Effector memory CD8-positive, alpha-beta T cell (primary cell): Measurements from ENCODE around the gene USP30.

Experiments
- ATAC-seq: fragments of 150-1000 bp; cut with Tn5 transposase; replicated peaks from 2 replicates; pipeline ENCODE4 v1.10.0; 2021; ENCODE audit warnings: mild to moderate bottlenecking, moderate library complexity
- DNase-seq, 3 experiments: peaks; one replicate each; pipeline ENCODE4 v3.0.0; 2021
- H3K27ac Mint-ChIP-seq, 2 donors: one replicate each; pipeline ENCODE4 v1.8.0; 2022; ENCODE audit warnings: mild to moderate bottlenecking in 2 of 2, mixed read lengths in 2 of 2, moderate library complexity in 2 of 2
- H3K27me3 Mint-ChIP-seq, 2 donors: one replicate each; pipeline ENCODE4 v1.8.0; 2022; ENCODE audit warnings: mixed read lengths in 2 of 2
- H3K36me3 Mint-ChIP-seq: one replicate; pipeline ENCODE4 v1.8.0; 2022; ENCODE audit warnings: mild to moderate bottlenecking, moderate library complexity, mixed read lengths; ENCODE audit not compliant: insufficient read depth
- H3K4me1 Mint-ChIP-seq, 2 donors: one replicate each; pipeline ENCODE4 v1.8.0; 2022; ENCODE audit warnings: low read depth in 2 of 2, mixed read lengths in 2 of 2
- H3K4me3 Mint-ChIP-seq, 2 donors: one replicate each; pipeline ENCODE4 v1.8.0; 2022; ENCODE audit warnings: mild to moderate bottlenecking in 2 of 2, mixed read lengths in 2 of 2, moderate library complexity in 2 of 2
- H3K9me3 Mint-ChIP-seq, 2 donors: one replicate each; pipeline ENCODE4 v1.8.0; 2022; ENCODE audit warnings: mixed read lengths in 2 of 2

USP30 gene

DNA sequence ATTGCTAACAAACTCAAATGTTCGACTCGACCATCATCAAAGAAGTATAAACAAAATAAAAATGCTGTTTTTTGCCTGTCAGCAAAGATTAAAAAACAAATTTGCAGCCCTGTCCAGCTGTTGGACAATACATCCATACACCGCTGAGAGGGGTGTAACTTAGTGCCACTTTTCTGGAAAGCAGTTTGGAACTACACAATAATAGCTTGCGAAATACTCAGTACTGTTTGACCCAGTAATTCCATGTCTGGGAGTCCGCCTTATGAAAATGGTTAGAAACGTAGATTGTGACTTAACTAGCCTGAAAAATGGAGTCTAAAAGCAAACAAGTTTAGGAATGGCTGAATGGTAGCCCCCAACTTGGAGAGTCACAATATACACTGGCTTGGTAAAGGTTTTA is 6.4 kb downstream of the USP30 start:
- Mint-ChIP-seq H3K27ac (no peak overlapping the region), H3K9me3 (no peaks in the 10 kb centered on the region), H3K4me1 (peaks cover 5 to 10% of the 10 kb centered on the region in 2 donors), H3K27me3 (no peaks in the 10 kb centered on the region), H3K4me3 (no peak overlapping the region), H3K36me3 (peaks cover 22% of the 10 kb centered on the region)
- no peak for DNase-seq
- ATAC-seq: no peak

DNA sequence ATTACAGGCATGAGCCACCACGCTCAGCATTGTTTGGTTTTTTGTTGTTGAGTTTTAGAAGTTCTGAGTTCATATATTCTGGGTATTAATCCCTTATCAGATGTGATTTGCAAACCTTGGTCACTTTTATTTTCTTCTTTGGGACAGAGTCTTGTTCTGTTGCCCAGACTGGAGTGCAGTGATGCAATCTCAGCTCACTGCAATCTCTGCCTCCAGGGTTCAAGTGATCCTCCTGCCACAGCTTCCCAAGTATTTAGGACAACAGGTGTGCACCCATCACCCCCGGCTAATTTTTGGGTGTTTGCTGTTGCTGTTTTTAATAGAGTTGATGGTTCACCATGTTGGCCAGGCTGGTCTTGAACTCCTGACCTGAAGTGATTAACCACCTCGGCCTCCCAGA is 11.8 kb downstream of the USP30 start:
- no peak for ATAC-seq
- Mint-ChIP-seq H3K9me3 (no peaks in the 10 kb centered on the region), H3K36me3 (peaks cover 9% of the 10 kb centered on the region)

DNA sequence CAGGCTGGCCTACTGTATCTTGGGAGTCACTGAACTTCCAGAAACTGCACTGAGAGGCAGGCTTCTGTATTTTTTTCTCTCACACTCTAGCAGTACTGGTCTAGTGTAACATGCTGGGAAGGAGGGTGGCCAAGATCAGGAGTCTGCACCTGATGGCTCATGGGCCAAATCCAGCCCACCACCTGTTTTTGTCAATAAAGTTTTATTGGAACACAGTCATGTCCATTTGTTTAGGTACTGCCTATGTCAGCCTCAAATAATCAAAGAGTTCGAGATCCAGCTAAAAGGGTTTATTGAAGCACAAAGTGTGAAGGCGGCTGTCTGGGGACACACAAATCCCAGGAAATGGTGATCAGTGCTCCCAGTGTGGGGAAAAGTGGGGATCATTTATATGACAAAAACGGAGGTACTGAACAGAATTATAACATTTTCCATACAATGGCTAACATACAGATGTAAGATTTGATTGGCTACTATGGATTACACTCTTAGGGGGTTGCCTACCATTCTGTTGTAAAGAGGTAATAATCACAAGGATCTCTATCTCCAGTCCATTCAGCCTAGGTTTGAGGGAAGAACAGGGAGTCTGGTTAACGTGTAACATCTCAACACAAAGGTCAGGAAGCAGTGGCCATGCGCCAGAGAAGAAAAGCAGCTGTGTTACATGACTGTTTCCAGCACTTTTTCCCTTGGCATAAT is 12.9 kb downstream of the USP30 start:
- no peaks in the 10 kb centered on the region for H3K9me3 Mint-ChIP-seq

More for the DNA sequence above, 11.8 kb downstream of the USP30 start:
- no peak overlapping the region for H3K27ac Mint-ChIP-seq
- no peak overlapping the region for H3K4me3 Mint-ChIP-seq
- peaks cover 0 to 5% of the 10 kb centered on the region in 2 donors for H3K4me1 Mint-ChIP-seq
- DNase-seq: no peak
- H3K27me3 Mint-ChIP-seq: no peaks in the 10 kb centered on the region

DNA sequence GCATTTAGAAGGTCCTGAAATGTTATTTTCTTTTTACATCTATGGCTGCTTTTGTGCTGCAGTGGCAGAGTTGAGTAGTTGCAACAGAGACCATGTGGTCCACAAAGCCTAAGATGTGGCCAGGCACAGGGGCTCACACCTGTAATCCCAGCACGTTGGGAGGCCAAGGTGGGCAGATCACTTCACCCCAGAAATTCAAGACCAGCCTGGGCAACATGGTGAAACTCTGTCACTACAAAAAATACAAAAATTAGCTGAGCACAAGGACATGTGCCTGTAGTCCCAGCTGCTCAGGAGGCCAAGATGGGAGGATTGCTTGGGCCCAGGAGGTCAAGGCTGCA is 13.4 kb downstream of the USP30 start:
- Mint-ChIP-seq H3K4me3 (no peak overlapping the region), H3K4me1 (peaks cover 0 to 7% of the 10 kb centered on the region in 2 donors), H3K36me3 (peaks cover 14% of the 10 kb centered on the region), H3K9me3 (no peaks in the 10 kb centered on the region), H3K27ac (no peak overlapping the region), H3K27me3 (no peaks in the 10 kb centered on the region)
- DNase-seq (no peak), ATAC-seq (no peak)

More for the DNA sequence above, 12.9 kb downstream of the USP30 start:
- ATAC-seq (no peak), DNase-seq (no peak)
- Mint-ChIP-seq H3K4me3 (no peak overlapping the region), H3K36me3 (peaks cover 13% of the 10 kb centered on the region), H3K27ac (no peak overlapping the region), H3K27me3 (no peaks in the 10 kb centered on the region), H3K4me1 (peaks cover 0 to 7% of the 10 kb centered on the region in 2 donors)

DNA sequence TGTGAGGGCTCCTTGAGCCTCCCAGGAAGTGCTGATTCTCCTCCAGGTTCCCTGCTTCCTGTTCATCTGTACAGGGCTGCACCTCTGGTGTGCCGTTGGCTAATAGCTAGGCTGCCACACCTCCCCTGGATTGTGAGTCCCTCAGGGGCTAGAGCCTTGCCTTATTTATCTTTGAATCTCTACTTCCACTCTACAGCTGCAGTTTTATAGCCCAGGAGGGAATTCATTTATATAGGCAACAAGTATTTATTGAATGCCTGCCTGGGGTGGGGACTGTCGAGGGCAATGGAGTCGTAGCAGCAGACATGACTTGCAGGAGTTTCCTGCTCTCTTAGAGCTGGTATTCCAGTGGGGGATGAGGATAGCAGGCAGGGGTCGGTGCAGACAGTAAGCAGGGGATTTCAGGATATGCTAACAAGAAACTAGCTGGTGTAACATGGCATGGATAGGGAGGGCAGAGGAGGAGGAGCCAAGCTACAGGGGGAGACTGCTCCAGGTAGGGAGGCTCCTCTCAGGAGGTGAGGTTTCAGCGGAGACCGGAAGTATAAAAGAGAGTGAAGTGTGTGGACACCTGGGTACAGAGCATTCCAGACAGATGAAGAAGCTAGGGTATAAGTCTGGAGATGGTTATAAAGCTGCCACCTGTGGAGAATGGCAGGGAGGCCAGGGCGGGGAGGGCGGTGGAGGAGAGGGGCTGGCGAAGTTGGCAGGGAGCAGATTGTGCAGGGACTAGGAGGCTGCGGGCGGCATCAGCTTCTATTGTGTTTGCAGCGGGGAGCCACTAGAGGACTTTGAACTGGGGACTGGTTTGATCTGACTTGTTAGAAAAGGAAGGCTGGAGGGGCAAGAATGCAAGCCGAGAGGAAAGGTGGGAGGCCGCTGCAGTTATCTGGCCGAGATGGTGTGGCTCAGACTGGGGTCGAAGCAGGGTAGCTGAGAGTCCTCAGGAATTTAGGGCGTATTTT is 17.2 kb downstream of the USP30 start:
- ATAC-seq: no peak
- no peak overlapping the region for H3K4me3 Mint-ChIP-seq
- H3K27me3 Mint-ChIP-seq: no peaks in the 10 kb centered on the region
- H3K27ac Mint-ChIP-seq: peak overlapping the region in 1 of 2 donors; percentile 31
- peaks cover 0 to 2% of the 10 kb centered on the region in 2 donors for H3K4me1 Mint-ChIP-seq
- H3K9me3 Mint-ChIP-seq: no peaks in the 10 kb centered on the region
- peaks cover 18% of the 10 kb centered on the region for H3K36me3 Mint-ChIP-seq
- DNase-seq: no peak

DNA sequence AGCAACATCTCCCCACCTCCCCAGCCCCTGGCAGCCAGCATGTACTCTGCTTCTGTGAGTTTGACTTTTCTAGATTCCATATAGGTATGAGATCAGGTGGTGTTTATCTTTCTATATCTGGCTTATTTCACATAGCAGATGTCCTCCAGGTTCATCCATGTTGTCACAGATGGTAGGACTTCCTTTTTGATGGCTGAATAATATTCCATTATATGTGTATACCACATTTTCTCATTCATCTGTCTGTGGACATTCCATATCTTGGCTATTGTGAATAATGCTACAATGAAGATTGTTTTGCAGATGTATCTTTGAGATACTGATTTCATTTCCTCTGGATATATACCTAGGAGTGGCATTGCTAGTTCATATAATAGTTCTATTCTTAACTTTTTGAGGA is 22.5 kb downstream of the USP30 start:
- Mint-ChIP-seq H3K9me3 (no peaks in the 10 kb centered on the region), H3K4me3 (no peak overlapping the region), H3K27me3 (no peaks in the 10 kb centered on the region), H3K36me3 (peaks cover 27% of the 10 kb centered on the region), H3K27ac (no peak overlapping the region), H3K4me1 (no peaks in the 10 kb centered on the region)
- ATAC-seq (no peak), DNase-seq (no peak)

DNA sequence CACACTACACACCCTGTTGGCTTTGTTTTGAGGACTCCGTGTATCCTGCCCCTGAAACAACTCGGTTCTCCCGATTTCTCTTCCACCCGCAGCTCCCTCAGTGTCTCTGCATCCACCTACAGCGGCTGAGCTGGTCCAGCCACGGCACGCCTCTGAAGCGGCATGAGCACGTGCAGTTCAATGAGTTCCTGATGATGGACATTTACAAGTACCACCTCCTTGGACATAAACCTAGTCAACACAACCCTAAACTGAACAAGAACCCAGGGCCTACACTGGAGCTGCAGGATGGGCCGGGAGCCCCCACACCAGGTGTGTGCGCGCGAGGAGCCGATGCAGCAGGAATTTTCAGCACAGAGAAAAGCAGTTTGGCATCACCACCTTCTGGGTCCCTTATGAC is 30.4 kb downstream of the USP30 start:
- Mint-ChIP-seq H3K4me1 (no peaks in the 10 kb centered on the region), H3K9me3 (no peaks in the 10 kb centered on the region), H3K36me3 (peaks cover 26% of the 10 kb centered on the region), H3K4me3 (no peak overlapping the region), H3K27me3 (no peaks in the 10 kb centered on the region), H3K27ac (no peak overlapping the region)
- DNase-seq (no peak), ATAC-seq (no peak)

DNA sequence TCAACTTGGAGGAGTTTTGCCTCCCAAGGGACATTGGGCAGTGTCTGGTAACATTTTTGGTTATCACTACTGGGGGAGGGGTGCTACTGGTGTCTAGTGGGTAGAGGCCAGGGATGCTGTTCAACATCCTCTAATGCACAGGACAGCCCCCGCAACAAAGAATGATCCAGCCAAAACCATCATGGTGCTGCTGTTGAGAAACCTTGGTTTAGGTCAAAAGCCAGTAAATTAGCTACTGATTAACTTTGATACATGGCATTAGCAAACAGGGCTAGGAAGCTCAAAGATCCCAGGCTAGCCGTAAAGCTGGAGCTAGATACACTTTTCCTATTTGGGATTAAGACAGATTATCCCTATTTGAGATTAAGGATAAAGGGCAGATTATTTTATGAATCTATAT is 32.0 kb downstream of the USP30 start:
- no peaks in the 10 kb centered on the region for H3K27me3 Mint-ChIP-seq
- DNase-seq (no peak), ATAC-seq (no peak)
- H3K36me3 Mint-ChIP-seq: peaks cover 21% of the 10 kb centered on the region
- H3K4me1 Mint-ChIP-seq: no peaks in the 10 kb centered on the region
- no peak overlapping the region for H3K27ac Mint-ChIP-seq
- no peaks in the 10 kb centered on the region for H3K9me3 Mint-ChIP-seq
- no peak overlapping the region for H3K4me3 Mint-ChIP-seq

DNA sequence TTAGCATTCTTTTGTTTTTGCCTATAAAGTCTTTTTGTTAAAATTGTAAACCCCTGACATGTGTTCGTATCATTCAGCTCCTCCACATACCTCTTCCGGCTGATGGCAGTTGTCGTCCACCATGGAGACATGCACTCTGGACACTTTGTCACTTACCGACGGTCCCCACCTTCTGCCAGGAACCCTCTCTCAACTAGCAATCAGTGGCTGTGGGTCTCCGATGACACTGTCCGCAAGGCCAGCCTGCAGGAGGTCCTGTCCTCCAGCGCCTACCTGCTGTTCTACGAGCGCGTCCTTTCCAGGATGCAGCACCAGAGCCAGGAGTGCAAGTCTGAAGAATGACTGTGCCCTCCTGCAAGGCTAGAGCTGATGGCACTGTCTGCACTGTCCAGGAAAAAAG is 33.2 kb downstream of the USP30 start:
- Mint-ChIP-seq H3K27ac (no peak overlapping the region), H3K9me3 (no peaks in the 10 kb centered on the region), H3K4me3 (no peak overlapping the region), H3K27me3 (no peaks in the 10 kb centered on the region), H3K36me3 (peaks cover 21% of the 10 kb centered on the region), H3K4me1 (peaks cover 0 to 3% of the 10 kb centered on the region in 2 donors)
- ATAC-seq (no peak), DNase-seq (no peak)

DNA sequence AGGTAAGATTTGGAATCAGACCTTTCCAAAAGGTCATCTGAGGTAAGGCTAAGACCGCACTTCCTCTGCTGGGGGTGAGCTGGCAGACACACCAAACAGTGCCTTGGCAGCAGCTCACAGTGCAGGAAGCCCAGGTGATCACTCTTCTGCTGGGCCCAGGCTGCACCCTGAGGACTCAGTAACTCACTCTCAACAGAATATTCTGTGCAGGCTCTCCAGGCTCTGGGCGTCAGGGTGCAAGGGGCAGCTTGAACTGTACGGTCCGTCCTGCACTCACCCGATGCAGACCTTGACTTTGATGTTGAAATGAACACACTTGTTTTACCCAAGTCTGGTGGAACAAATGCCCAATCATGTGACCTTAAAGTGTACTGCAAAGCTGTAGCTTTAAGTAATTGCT is 34.9 kb downstream of the USP30 start:
- ATAC-seq: no peak
- Mint-ChIP-seq H3K27me3 (no peaks in the 10 kb centered on the region), H3K27ac (peak overlapping the region in 1 of 2 donors; percentile 13), H3K4me3 (no peak overlapping the region), H3K9me3 (no peaks in the 10 kb centered on the region), H3K4me1 (peaks cover 4 to 6% of the 10 kb centered on the region in 2 donors), H3K36me3 (peaks cover 17% of the 10 kb centered on the region)
- DNase-seq: no peak

DNA sequence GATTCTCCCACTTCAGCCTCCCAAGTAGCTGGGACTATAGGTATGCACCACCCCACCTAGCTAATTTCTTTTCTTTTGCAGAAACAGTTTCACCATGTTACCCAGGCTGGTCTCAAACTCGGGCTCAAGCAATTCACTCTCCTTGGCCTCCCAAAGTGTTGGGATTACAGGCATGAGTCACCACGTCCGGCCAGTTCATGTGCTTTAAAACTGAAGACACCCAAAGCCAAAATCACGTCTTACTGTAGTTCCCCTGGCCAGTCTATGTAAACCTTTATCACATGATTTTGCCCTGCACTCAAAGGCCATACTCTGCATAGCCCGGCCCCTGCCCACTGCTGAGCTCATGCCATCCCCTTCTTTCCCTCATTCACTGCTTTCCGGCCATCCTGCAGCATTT is 36.4 kb downstream of the USP30 start:
- no peak for DNase-seq
- Mint-ChIP-seq H3K9me3 (no peaks in the 10 kb centered on the region), H3K27me3 (no peaks in the 10 kb centered on the region), H3K27ac (no peak overlapping the region), H3K36me3 (peaks cover 22% of the 10 kb centered on the region), H3K4me3 (no peak overlapping the region), H3K4me1 (peaks cover 20 to 21% of the 10 kb centered on the region in 2 donors)
- no peak for ATAC-seq

DNA sequence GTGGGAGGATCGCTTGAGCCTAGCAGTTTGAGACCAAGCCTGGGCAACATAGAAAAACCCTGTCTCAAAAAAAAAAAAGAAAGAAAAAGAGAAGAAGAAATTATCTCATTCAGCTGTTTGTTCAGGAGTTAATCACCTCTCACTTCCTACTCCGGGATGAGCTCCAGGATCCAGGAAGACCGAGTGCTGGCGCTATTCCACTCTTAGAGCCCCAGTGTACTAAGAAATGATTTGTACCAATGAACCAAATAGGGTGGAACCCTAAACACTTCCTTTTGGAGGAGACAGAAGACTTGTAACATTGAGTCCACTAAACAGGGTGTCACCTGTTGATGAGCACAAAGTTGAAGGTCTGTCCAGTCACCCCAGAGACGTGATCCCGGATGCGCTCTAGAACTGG is 37.3 kb downstream of the USP30 start:
- no peak overlapping the region for H3K4me3 Mint-ChIP-seq
- no peak for ATAC-seq
- peaks cover 22% of the 10 kb centered on the region for H3K36me3 Mint-ChIP-seq
- peak overlapping the region; percentile 67 to 81 for H3K27ac Mint-ChIP-seq
- no peaks in the 10 kb centered on the region for H3K27me3 Mint-ChIP-seq
- DNase-seq: no peak
- no peaks in the 10 kb centered on the region for H3K9me3 Mint-ChIP-seq
- peaks cover 22 to 23% of the 10 kb centered on the region in 2 donors for H3K4me1 Mint-ChIP-seq

DNA sequence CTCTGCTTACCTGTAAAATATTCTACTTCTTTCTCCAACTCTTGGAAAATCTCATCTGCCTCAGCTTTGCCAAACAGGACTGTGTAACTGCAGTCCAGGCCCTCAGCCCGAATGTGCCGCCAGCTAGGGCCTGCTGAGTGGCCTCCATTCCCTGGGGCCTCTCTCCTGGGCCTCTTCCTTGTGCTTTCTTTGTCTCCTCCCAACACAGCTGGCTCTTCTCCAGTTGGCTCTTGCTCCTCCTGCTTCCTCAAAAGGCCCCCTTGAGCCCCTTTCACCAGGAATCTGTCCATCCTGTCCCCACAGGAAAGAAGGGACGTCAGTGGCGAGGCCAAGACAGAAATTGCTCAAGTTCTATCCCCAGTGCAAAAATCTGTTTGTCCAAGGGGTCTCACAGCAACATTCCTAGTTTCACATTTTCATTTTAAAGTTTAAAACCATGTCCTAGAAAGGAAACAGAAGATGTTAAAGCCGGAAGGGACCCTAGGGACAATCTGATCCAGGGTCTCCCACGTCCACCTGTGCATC is 40.2 kb downstream of the USP30 start:
- Mint-ChIP-seq H3K4me3 (peak overlapping the region; percentile 75 to 83), H3K36me3 (peaks cover 13% of the 10 kb centered on the region), H3K9me3 (no peaks in the 10 kb centered on the region), H3K27me3 (no peaks in the 10 kb centered on the region), H3K4me1 (peaks cover 22 to 23% of the 10 kb centered on the region in 2 donors), H3K27ac (peak overlapping the region; percentile 83 to 93)
- DNase-seq: no peak
- ATAC-seq: no peak
